ENCODE data around the gene PROSER3.
A peak's percentile ranks its signal among the peaks of the same experiment; 100 is the strongest.

The PROSER3 gene

GRCh38 chr19:35774274-35775045 lies 16.5 kb downstream of the PROSER3 start (continued):
- no peak for TF ChIP-seq PATZ1 (CRISPR knock-in tag; IDR thresholded peaks at IDR 0.05; ENCODE audit: borderline replicate concordance)
- no peak for TF ChIP-seq ZNF565 (CRISPR knock-in tag; conservative IDR thresholded peaks at IDR 0.05; ENCODE audit: low read depth)
- no peak for TF ChIP-seq OSR1 (CRISPR knock-in tag; IDR thresholded peaks at IDR 0.05)
- TF ChIP-seq RARB (CRISPR knock-in tag; IDR thresholded peaks at IDR 0.05), result no peak

- ATAC-seq, result peak; percentile 46
- TF ChIP-seq TCF4 (CRISPR knock-in tag; IDR thresholded peaks at IDR 0.05; ENCODE audit: borderline replicate concordance) (no peak), SNAI2 (CRISPR knock-in tag; IDR thresholded peaks at IDR 0.05) (no peak), PPARA (CRISPR knock-in tag; IDR thresholded peaks at IDR 0.05; ENCODE audit: borderline replicate concordance) (no peak), ZFP30 (CRISPR knock-in tag; IDR thresholded peaks at IDR 0.05) (no peak), ZNF565 (CRISPR knock-in tag; conservative IDR thresholded peaks at IDR 0.05; ENCODE audit: low read depth) (no peak), PATZ1 (CRISPR knock-in tag; IDR thresholded peaks at IDR 0.05; ENCODE audit: borderline replicate concordance) (no peak), ZNF70 (CRISPR knock-in tag; IDR thresholded peaks at IDR 0.05) (no peak), RARB (CRISPR knock-in tag; IDR thresholded peaks at IDR 0.05) (no peak), ESRRG (CRISPR knock-in tag; IDR thresholded peaks at IDR 0.05) (no peak), TSHZ2 (CRISPR knock-in tag; IDR thresholded peaks at IDR 0.05) (no peak), ISL1 (CRISPR knock-in tag; IDR thresholded peaks at IDR 0.05) (no peak), TOX (CRISPR knock-in tag; IDR thresholded peaks at IDR 0.05; ENCODE audit: borderline replicate concordance) (no peak), BACH2 (CRISPR knock-in tag; IDR thresholded peaks at IDR 0.05; ENCODE audit: borderline replicate concordance) (no peak)
- TF ChIP-seq, protein P1, sequence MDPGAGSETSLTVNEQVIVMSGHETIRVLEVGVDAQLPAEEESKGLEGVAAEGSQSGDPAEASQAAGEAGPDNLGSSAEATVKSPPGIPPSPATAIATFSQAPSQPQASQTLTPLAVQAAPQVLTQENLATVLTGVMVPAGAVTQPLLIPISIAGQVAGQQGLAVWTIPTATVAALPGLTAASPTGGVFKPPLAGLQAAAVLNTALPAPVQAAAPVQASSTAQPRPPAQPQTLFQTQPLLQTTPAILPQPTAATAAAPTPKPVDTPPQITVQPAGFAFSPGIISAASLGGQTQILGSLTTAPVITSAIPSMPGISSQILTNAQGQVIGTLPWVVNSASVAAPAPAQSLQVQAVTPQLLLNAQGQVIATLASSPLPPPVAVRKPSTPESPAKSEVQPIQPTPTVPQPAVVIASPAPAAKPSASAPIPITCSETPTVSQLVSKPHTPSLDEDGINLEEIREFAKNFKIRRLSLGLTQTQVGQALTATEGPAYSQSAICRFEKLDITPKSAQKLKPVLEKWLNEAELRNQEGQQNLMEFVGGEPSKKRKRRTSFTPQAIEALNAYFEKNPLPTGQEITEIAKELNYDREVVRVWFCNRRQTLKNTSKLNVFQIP (CRISPR knock-in tag; IDR thresholded peaks at IDR 0.05; ENCODE audit: borderline replicate concordance, low read depth), result no peak
Observed at GRCh38 chr19:35775046-35775297, 17.0 kb downstream of the PROSER3 start.

- peak; percentile 90 for ATAC-seq
- TF ChIP-seq TSHZ2 (CRISPR knock-in tag; IDR thresholded peaks at IDR 0.05), result 0 out of 2 replicates have a peak, but pooled peaks have one; percentile 19
- no peak for TF ChIP-seq BACH2 (CRISPR knock-in tag; IDR thresholded peaks at IDR 0.05; ENCODE audit: borderline replicate concordance)
Observed at GRCh38 chr19:35775298-35776101, 17.5 kb downstream of the PROSER3 start, which contains the start of gene ARHGAP33. ARHGAP33 (plus strand) TSS chr19:35775564; CDS start chr19:35775659, 95 bp downstream.

Data from SK-N-SH treated with all-trans-retinoic acid at 6 μM for 48 hours (cell line).